Activated naive CD8-positive, alpha-beta T cell (primary cell): Measurements from ENCODE around the gene HLA-B.
"Not testable (repeated sequence)": the region's sequence is repeated elsewhere in the genome, so short reads cannot be mapped to it uniquely, and the experiment has no call there.

Source experiments
- H3K27ac Mint-ChIP-seq: one replicate; pipeline ENCODE4 v1.8.0; 2021; ENCODE audit warnings: mixed read lengths
- H3K27me3 Mint-ChIP-seq: one replicate; pipeline ENCODE4 v1.8.0; 2021; ENCODE audit warnings: mixed read lengths
- H3K36me3 Mint-ChIP-seq: one replicate; pipeline ENCODE4 v1.8.0; 2021; ENCODE audit warnings: mixed read lengths
- H3K4me1 Mint-ChIP-seq: one replicate; pipeline ENCODE4 v1.8.0; 2021; ENCODE audit warnings: low read depth, mixed read lengths
- H3K4me3 Mint-ChIP-seq: one replicate; pipeline ENCODE4 v1.8.0; 2021; ENCODE audit warnings: mild to moderate bottlenecking, mixed read lengths
- H3K9me3 Mint-ChIP-seq: one replicate; pipeline ENCODE4 v1.8.0; 2021; ENCODE audit warnings: low read depth, mixed read lengths

The HLA-B gene

DNA sequence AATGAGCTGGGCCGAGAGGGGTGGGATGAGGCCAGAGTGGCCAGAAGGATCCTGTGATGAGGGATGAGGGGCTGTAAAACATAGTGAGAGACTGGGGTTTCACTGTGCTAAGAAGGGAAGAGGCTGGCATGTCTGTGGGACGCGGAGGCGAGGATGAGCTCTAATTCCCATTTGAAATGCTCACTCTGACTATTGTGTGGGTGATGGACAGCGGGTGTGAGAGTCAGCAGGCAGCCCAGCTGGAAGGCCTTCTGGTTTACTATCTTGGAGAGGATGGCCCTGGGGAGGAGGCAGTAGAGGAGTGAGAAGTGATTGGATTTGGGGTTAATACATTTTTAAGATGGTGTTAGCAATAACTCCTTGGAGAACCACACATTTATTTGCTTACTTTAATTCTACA is 37.0 kb upstream of the HLA-B start:
- H3K36me3 Mint-ChIP-seq: peaks cover 4% of the 10 kb centered on the region
- no peaks in the 10 kb centered on the region for H3K27me3 Mint-ChIP-seq
- no peak overlapping the region for H3K4me3 Mint-ChIP-seq
- peaks cover 8% of the 10 kb centered on the region for H3K4me1 Mint-ChIP-seq
- H3K27ac Mint-ChIP-seq: no peak overlapping the region
- H3K9me3 Mint-ChIP-seq: no peaks in the 10 kb centered on the region

DNA sequence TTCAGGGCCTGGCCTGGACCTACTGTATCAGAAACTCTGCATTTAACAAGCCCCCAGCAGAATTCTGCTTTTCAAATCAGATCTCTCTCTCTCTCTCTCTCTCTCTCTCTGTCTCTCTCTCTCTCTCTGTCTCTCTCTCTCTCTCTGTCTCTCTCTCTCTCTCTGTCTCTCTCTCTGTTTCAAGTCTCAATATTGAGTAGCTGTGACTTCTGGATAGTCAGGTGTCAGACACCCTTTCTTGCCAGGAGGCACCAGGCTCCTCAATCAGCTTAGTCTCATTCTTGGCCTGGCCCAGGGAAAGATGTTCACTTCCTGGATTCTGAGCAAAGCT is 32.8 kb upstream of the HLA-B start:
- H3K27me3 Mint-ChIP-seq, H3K27ac Mint-ChIP-seq, H3K4me3 Mint-ChIP-seq, H3K4me1 Mint-ChIP-seq, H3K36me3 Mint-ChIP-seq, H3K9me3 Mint-ChIP-seq: not testable (repeated sequence)

DNA sequence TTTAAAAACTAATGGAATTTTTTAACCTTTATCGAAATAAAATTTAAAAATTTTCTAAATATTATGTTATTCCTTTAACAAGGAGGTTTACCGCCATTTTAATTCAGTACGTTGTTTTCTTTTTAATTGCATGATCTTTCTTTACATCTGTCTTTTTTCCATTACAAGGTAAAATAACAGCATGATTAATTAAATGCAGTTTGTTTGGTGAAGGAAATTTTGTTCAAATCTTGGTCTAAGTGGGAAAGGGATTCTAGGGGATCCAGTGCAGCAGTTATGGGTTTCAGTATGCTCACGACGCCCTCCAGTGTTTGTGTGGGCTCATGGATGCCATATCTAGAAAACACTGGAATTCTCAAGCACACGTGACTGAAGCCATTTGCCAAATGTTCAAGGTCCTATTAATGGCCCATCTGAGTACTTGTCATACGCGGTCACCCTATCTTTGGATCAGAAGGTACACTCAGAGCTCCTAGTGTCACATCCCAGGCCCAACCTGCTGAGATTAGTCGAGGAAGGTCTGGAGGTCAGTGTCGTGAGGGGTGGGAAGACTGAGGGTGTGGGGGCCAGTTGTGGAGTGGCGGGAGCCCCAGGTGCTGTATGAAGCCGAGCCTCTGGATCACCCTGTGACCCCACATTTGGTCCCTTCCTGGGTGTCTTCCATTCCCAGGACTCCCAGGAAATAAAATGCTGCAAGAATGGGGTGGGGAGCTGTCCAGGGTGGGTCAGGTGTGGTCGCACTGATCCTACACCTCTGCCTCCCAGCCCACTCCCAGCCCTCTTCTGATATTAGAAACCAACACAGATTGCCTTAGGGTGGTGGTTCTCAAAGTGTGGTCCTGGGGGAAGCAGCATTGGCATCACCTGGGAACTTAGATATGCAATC is 32.2 kb upstream of the HLA-B start:
- not testable (repeated sequence) for H3K36me3 Mint-ChIP-seq, H3K4me3 Mint-ChIP-seq, H3K9me3 Mint-ChIP-seq, H3K27me3 Mint-ChIP-seq, H3K4me1 Mint-ChIP-seq, H3K27ac Mint-ChIP-seq

DNA sequence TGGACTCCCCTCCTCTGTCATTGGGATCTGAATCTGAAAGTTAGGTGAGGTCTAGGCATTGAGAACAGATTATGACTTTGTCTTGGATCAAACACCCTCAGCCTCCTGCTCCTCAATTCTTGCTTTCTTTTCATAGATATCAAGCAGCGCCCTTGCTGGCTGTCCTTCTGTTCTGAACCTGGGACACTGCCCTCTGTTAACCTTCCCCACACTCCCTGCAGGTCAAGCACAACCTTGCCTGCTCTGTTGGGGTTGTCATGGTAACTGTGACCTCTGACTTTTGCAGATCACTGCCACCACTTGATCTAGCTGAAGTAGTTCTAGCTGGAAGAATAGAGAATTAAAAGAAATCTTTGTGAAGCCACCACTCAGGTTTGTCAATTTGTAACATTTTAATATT is 30.0 kb upstream of the HLA-B start:
- H3K27ac Mint-ChIP-seq: no peak overlapping the region
- no peak overlapping the region for H3K4me3 Mint-ChIP-seq
- no peaks in the 10 kb centered on the region for H3K36me3 Mint-ChIP-seq
- H3K4me1 Mint-ChIP-seq: no peaks in the 10 kb centered on the region
- H3K27me3 Mint-ChIP-seq: no peaks in the 10 kb centered on the region
- no peaks in the 10 kb centered on the region for H3K9me3 Mint-ChIP-seq

DNA sequence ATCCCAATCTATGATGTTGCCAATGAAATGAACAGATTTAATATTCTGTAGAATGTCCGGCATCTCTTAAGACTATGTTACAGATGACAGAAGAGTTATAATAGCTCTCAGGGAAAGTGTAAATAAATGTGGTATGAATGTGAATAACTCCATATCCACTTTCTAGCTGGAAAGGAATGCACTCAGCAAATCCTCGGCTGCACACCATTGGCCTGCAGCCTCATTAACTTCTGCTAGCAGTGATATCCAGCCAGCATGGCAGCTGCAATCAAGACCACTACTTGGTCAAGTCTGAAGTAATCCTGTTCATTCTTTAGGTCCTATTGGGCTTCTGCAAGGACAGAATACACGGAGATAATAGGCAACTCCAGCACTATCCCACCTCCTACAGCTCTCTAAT is 29.1 kb upstream of the HLA-B start:
- no peaks in the 10 kb centered on the region for H3K36me3 Mint-ChIP-seq
- H3K4me1 Mint-ChIP-seq: no peaks in the 10 kb centered on the region
- H3K27ac Mint-ChIP-seq: no peak overlapping the region
- no peaks in the 10 kb centered on the region for H3K9me3 Mint-ChIP-seq
- peaks cover under 1% of the 10 kb centered on the region for H3K27me3 Mint-ChIP-seq
- no peak overlapping the region for H3K4me3 Mint-ChIP-seq

DNA sequence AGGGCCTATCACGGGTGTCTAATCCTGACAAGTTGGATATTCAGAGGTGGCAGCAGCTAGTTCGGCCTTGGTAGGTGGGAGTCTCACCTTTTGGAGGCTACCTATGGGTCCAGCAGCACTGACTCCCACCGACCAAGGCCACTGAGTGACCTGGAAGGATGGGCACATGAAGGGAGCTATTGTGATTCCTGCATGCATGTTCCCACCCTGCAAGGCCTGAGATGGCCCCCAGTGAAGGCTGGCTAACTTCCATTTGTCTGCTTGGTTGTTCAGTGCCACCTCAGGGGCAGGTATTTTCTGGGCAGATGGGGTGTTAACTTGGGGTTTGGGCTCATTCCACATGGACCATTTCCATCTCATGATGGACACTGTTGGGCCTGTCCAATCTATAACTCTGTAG is 28.1 kb upstream of the HLA-B start:
- Mint-ChIP-seq H3K4me3 (no peak overlapping the region), H3K27ac (no peak overlapping the region), H3K36me3 (no peaks in the 10 kb centered on the region), H3K4me1 (no peaks in the 10 kb centered on the region), H3K27me3 (peaks cover 2% of the 10 kb centered on the region), H3K9me3 (no peaks in the 10 kb centered on the region)

DNA sequence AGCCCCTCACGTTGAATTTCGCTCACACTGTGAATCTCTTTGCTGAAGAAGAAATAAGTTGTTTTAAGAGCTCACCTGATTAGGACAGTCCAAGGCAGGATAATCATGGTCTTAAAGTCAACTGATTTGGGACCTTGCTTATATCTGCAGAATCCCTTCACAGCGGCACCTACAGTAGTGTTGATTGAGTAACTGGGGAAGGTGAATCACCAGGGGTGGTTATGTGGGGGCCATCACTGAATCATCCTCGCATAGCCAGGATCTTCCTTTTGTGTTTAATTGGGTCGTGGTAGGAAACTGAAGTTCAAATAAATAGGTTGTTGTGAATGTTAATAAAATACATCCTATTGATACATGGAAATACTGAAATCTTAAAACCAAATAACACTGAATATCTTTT is 26.2 kb upstream of the HLA-B start:
- Mint-ChIP-seq H3K9me3 (no peaks in the 10 kb centered on the region), H3K27ac (no peak overlapping the region), H3K4me3 (no peak overlapping the region), H3K4me1 (no peaks in the 10 kb centered on the region), H3K36me3 (no peaks in the 10 kb centered on the region), H3K27me3 (peaks cover 3% of the 10 kb centered on the region)

DNA sequence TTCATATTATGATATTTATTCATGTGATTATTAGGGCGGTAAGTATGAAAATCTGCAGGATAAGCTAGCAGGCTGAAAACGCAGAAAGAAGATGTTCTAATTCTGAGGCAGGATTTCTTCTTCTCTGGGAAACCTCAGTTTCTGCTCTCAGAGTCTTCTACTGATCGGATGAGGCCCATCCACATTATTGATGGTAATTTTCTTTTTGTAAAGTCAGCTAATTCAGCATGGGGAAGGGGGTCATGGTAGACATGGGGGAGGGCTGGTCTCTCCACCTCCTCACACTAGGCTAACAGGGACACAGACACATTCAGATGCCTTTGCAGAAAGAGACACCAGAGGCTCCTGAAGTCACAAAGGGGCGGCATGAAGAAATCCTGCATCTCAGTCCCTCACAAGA is 24.7 kb upstream of the HLA-B start:
- no peak overlapping the region for H3K27ac Mint-ChIP-seq
- H3K4me3 Mint-ChIP-seq: no peak overlapping the region
- peaks cover 5% of the 10 kb centered on the region for H3K27me3 Mint-ChIP-seq
- no peaks in the 10 kb centered on the region for H3K9me3 Mint-ChIP-seq
- no peaks in the 10 kb centered on the region for H3K36me3 Mint-ChIP-seq
- no peaks in the 10 kb centered on the region for H3K4me1 Mint-ChIP-seq

DNA sequence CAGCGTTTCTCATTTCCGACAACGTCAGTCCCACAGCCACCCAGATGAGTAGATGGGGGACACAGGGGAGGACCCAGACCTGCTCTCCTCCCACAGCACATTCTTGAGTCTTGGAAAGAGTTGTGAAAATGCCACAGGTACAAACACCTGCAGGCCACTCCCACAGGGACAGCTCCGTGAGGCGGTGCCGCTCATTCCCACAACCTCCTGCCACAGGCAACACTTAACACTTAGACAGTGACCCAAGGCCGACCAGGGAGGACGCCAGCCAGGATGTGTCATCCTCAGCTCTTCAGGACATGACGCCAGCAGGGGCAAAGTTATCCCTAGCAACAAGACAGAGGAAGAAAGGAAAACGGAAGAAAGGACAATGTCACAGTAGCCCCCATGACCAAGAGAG is 22.9 kb upstream of the HLA-B start:
- Mint-ChIP-seq H3K36me3 (no peaks in the 10 kb centered on the region), H3K4me3 (no peak overlapping the region), H3K27me3 (peaks cover 5% of the 10 kb centered on the region), H3K4me1 (no peaks in the 10 kb centered on the region), H3K9me3 (no peaks in the 10 kb centered on the region), H3K27ac (no peak overlapping the region)

DNA sequence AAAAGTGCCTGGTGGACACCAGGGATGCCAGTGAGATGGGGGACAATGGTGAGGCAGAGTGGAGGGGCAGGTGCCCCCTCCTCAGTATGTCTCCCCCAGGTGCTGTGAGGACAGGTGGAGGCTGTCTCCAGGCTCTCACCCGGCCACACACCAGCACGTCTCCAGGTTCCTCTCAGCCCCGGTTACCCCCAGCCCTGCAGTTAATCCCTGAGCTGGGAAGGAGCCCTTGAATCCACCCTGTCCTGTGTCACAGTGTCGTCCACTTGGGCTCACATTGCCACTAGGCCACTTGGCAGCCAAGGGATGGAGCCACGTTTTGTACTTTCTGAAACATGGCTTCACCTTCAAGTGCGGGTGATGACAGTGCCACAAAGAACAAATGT is 21.7 kb upstream of the HLA-B start:
- H3K36me3 Mint-ChIP-seq: no peaks in the 10 kb centered on the region
- H3K27ac Mint-ChIP-seq: no peak overlapping the region
- H3K4me3 Mint-ChIP-seq: no peak overlapping the region
- H3K9me3 Mint-ChIP-seq: no peaks in the 10 kb centered on the region
- H3K4me1 Mint-ChIP-seq: no peaks in the 10 kb centered on the region
- H3K27me3 Mint-ChIP-seq: peaks cover 5% of the 10 kb centered on the region

DNA sequence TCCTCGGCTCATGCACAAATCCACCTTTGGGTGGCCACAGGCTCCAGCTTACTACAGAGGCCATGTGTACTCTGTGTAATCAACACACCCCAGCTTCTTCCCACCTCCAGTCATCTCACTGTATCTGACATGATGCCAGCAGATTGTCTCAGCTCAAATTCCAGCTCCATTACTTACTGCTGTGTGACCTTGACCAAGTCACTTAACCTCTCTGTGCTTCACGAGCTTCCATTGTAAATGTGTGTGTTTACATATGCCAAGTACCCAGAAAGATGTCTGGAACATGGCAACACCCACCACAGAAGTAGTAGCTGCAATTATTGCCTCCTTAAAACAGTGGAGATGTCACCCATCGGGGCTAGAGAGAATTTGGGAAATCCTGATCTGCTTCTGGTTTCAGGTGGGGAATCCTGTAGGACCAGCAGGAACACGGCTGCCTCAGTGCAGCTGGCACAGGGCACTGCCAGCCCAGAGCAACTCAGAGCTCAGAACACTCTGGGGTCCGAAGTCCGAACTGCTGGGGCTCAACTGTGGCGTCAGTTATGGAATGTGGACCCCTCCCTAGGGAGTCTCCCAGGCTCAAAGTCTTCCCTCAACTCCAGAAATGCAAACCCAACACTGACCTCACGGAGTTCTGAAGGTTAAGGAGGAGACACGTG is 21.2 kb upstream of the HLA-B start:
- H3K27me3 Mint-ChIP-seq: peaks cover 5% of the 10 kb centered on the region
- H3K4me3 Mint-ChIP-seq: no peak overlapping the region
- no peaks in the 10 kb centered on the region for H3K9me3 Mint-ChIP-seq
- no peak overlapping the region for H3K27ac Mint-ChIP-seq
- no peaks in the 10 kb centered on the region for H3K36me3 Mint-ChIP-seq
- H3K4me1 Mint-ChIP-seq: no peaks in the 10 kb centered on the region

DNA sequence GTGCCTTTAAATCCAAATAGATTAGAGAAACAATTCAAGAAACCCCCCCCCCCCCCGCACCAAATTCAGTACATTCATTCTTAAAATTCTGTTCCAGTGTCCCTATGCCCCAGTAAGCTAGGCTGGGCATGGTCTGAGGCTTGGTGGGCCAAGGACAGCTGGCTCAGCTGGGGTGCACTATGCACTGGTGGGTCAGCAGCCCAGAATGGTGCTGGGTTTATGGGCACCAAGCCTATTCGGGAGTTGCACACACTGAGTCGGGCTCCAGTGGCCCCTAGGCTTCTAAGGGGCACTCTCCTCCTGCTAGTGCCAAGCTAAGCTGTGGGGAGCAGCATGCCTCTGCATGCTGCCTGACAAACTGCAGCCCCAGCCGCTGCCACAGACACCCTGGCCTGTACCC is 20.1 kb upstream of the HLA-B start:
- peaks cover 2% of the 10 kb centered on the region for H3K9me3 Mint-ChIP-seq
- H3K27me3 Mint-ChIP-seq: peaks cover 6% of the 10 kb centered on the region
- peaks cover 2% of the 10 kb centered on the region for H3K36me3 Mint-ChIP-seq
- H3K27ac Mint-ChIP-seq: no peak overlapping the region
- H3K4me3 Mint-ChIP-seq: no peak overlapping the region
- peaks cover 2% of the 10 kb centered on the region for H3K4me1 Mint-ChIP-seq

DNA sequence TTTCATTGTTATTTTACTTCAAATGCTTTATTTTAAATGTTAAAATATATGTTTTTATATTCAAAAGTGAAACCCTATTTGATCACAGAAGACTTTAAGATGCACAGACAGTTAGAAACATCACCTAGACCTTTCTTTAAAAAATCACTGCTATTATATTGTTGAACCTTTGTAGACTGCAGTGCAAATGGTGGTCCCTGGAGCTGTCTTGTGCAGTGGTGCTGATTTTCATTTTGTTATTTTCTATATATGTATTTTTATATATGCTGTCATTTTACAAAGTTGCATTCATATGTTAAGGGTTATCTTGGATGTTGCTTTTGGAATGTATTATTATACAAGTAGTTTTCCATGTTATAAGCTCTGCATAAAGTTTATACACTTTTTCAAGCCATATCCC is 18.7 kb upstream of the HLA-B start:
- no peak overlapping the region for H3K4me3 Mint-ChIP-seq
- H3K36me3 Mint-ChIP-seq: peaks cover 7% of the 10 kb centered on the region
- H3K9me3 Mint-ChIP-seq: peaks cover 5% of the 10 kb centered on the region
- no peak overlapping the region for H3K27ac Mint-ChIP-seq
- H3K4me1 Mint-ChIP-seq: peaks cover 5% of the 10 kb centered on the region
- H3K27me3 Mint-ChIP-seq: peaks cover 5% of the 10 kb centered on the region

DNA sequence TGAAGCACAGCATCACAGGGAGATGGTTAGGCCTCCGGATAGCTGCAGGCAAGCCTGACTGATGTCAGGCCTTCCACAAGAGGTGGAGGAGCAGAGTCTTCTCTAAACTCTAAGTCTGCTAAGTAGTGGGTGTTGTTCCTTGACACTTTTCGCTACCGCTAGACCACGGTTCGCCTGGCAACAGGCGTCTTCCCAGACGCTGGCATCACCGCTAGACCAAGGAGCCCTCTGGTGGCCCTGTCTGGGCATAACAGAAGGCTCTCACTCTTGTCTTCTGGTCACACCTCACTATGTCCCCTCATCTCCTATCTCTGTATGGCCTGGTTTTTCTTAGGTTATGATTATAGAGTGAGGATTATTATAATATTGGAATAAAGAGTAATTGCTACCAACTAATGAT is 17.1 kb upstream of the HLA-B start:
- not testable (repeated sequence) for H3K4me3 Mint-ChIP-seq, H3K36me3 Mint-ChIP-seq, H3K27ac Mint-ChIP-seq, H3K27me3 Mint-ChIP-seq, H3K4me1 Mint-ChIP-seq, H3K9me3 Mint-ChIP-seq

DNA sequence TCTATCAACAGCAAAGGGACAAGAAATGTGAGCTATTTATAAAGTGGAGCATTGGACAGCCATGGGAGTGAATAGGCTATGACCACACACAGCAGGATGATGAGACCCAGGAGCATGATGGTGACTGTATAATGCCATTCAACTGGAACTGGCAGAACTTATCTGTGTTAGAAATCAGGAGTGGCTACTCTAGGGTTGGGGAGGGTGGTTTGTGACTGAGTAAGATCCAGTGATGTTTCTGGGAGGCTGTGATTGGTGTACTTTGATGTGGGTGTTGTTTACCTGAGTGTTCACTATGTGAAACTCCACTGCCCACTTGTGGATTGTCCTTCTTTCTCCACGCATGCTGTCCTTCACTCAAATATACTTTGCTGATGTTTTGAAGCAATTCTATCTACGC is 11.5 kb upstream of the HLA-B start:
- peaks cover 6% of the 10 kb centered on the region for H3K27me3 Mint-ChIP-seq
- H3K4me1 Mint-ChIP-seq: peaks cover 25% of the 10 kb centered on the region
- no peak overlapping the region for H3K4me3 Mint-ChIP-seq

More for the DNA sequence above, 11.5 kb upstream of the HLA-B start:
- Mint-ChIP-seq H3K36me3 (peaks cover 7% of the 10 kb centered on the region), H3K27ac (no peak overlapping the region), H3K9me3 (peaks cover 5% of the 10 kb centered on the region)
